ENCODE results near the gene SEC31B. TPM values are rescaled to one million over a fixed set of nuclear protein-coding genes. Genes with fewer than 3 reads are reported as not detected.

SEC31B gene
- total and polyA plus RNA-seq, 9 of the 15 experiments (the other 6 are each of a cell fraction or from before 2014, with no cell fraction given), result 0.91 to 7.0 (median 2.4) TPM

- TF ChIP-seq CTCF (IDR thresholded peaks at IDR 0.05 in 2 of 3, conservative IDR thresholded peaks at IDR 0.05 in 1 of 3; ENCODE audit: insufficient read depth in 2 of 3, low read depth in 1 of 3, low read length in 3 of 3) (peak; percentile 66 to 87 (median 87)), MNT (conservative IDR thresholded peaks at IDR 0.05) (peak in 1 of 2 experiments; percentile 48; a peak in 1 of 4 replicates), NR2C2 (CRISPR knock-in tag; IDR thresholded peaks at IDR 0.05) (no peak), NR2C2 (tag; IDR thresholded peaks at IDR 0.05) (peak; percentile 94), NFRKB (IDR thresholded peaks at IDR 0.05; ENCODE audit: low read depth) (0 out of 2 replicates have a peak, but pooled peaks have one; percentile 38), ZC3H4 (CRISPR knock-in tag; IDR thresholded peaks at IDR 0.05; ENCODE audit: borderline replicate concordance) (no peak), VEZF1 (CRISPR knock-in tag; IDR thresholded peaks at IDR 0.05) (peak; percentile 64), GABPB2 (CRISPR knock-in tag; conservative IDR thresholded peaks at IDR 0.05) (no peak), ZNF395 (CRISPR knock-in tag; IDR thresholded peaks at IDR 0.05) (no peak), NFYB (IDR thresholded peaks at IDR 0.05; ENCODE audit: extremely low read depth, insufficient read length) (no peak), ESRRA (IDR thresholded peaks at IDR 0.05; ENCODE audit: borderline replicate concordance, low read depth) (peak; percentile 63; the same call in 1 of the 2 replicates), CTBP1 (IDR thresholded peaks at IDR 0.05; ENCODE audit: borderline replicate concordance) (peak; percentile 21; the same call in 1 of the 2 replicates), POLR2G (IDR thresholded peaks at IDR 0.05; ENCODE audit: low read depth, low read length) (peak; percentile 85), POLR2B (IDR thresholded peaks at IDR 0.05; ENCODE audit: low read depth, partially characterized antibody) (peak; percentile 89), NKRF (IDR thresholded peaks at IDR 0.05; ENCODE audit: borderline replicate concordance) (peak; percentile 46; the same call in 1 of the 2 replicates), SIN3B (IDR thresholded peaks at IDR 0.05; ENCODE audit: low read depth) (peak; percentile 89), NR2C1 (IDR thresholded peaks at IDR 0.05) (peak; percentile 88), NR2C1 (tag; IDR thresholded peaks at IDR 0.05) (peak; percentile 91)
Measured at GRCh38 chr10:100535715-100536353, 16.2 kb upstream of the SEC31B start, which contains the start of gene HIF1AN (continued).
